PC-9 (cell line): ENCODE results near the gene SLC25A51.

Source experiments
- EZH2 ChIP-seq: fragments of 200-600 bp; sonication (generic); IDR thresholded peaks from 2 replicates; pipeline ENCODE4 v1.8.0; 2017; ENCODE audit warnings: antibody characterized with exemption, low read depth
- TF ChIP-seq, protein P1 (sequence below): fragments of 200-600 bp; sonication (generic); conservative IDR thresholded peaks from 2 replicates; pipeline ENCODE4 v1.6.1; 2017; ENCODE audit warnings: mixed run types, antibody characterized with exemption, mild to moderate bottlenecking, moderate library complexity

- TF ChIP-seq, protein P1, sequence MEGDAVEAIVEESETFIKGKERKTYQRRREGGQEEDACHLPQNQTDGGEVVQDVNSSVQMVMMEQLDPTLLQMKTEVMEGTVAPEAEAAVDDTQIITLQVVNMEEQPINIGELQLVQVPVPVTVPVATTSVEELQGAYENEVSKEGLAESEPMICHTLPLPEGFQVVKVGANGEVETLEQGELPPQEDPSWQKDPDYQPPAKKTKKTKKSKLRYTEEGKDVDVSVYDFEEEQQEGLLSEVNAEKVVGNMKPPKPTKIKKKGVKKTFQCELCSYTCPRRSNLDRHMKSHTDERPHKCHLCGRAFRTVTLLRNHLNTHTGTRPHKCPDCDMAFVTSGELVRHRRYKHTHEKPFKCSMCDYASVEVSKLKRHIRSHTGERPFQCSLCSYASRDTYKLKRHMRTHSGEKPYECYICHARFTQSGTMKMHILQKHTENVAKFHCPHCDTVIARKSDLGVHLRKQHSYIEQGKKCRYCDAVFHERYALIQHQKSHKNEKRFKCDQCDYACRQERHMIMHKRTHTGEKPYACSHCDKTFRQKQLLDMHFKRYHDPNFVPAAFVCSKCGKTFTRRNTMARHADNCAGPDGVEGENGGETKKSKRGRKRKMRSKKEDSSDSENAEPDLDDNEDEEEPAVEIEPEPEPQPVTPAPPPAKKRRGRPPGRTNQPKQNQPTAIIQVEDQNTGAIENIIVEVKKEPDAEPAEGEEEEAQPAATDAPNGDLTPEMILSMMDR, result no peak
- TF ChIP-seq EZH2, result no peak
Measured at GRCh38 chr9:37902796-37903646, 906 bp downstream of the SLC25A51 start.
